ENCODE measurements around the gene LIPM. TPM values are rescaled to one million over a fixed set of nuclear protein-coding genes. Genes with fewer than 3 reads are reported as not detected.
"Not testable (repeated sequence)": the region's sequence is repeated elsewhere in the genome, so short reads cannot be mapped to it uniquely, and the experiment has no call there.

Gene LIPM
- total RNA-seq, 1 donor from 2014 or later = not detected

DNA sequence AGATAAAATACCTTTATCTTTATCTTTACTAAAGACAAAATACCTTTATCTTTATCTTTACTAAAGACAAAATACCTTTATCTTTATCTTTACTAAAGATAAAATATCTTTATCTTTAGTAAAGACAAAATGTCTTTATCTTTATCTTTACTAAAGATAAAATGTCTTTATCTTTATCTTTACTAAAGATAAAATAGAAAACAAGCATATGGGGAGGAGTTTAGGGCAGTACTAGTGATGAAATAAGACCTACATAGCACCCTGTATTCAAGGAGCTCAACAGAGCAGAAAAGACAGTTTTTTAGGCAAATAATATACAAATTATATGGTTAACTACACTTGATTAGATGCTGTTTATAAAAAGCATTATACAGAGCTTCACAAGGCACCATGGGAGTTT is 29.8 kb downstream of the LIPM start:
- TF ChIP-seq, protein P1, sequence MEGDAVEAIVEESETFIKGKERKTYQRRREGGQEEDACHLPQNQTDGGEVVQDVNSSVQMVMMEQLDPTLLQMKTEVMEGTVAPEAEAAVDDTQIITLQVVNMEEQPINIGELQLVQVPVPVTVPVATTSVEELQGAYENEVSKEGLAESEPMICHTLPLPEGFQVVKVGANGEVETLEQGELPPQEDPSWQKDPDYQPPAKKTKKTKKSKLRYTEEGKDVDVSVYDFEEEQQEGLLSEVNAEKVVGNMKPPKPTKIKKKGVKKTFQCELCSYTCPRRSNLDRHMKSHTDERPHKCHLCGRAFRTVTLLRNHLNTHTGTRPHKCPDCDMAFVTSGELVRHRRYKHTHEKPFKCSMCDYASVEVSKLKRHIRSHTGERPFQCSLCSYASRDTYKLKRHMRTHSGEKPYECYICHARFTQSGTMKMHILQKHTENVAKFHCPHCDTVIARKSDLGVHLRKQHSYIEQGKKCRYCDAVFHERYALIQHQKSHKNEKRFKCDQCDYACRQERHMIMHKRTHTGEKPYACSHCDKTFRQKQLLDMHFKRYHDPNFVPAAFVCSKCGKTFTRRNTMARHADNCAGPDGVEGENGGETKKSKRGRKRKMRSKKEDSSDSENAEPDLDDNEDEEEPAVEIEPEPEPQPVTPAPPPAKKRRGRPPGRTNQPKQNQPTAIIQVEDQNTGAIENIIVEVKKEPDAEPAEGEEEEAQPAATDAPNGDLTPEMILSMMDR (IDR thresholded peaks at IDR 0.05) = no peak
- H3K27ac Mint-ChIP-seq (ENCODE audit: unreplicated experiment) = no peak overlapping the region
- no peaks in the 10 kb centered on the region for H3K4me1 Mint-ChIP-seq (ENCODE audit: low read depth)
- H3K9me3 Mint-ChIP-seq (ENCODE audit: low read depth) = no peaks in the 10 kb centered on the region
- DNase-seq (ENCODE audit: low spot score) = no peak
- no peak overlapping the region for H3K4me3 Mint-ChIP-seq (ENCODE audit: unreplicated experiment)
- no peaks in the 10 kb centered on the region for H3K36me3 Mint-ChIP-seq (ENCODE audit: low read depth)
- H3K27me3 Mint-ChIP-seq (ENCODE audit: low read depth) = peaks cover 24% of the 10 kb centered on the region

DNA sequence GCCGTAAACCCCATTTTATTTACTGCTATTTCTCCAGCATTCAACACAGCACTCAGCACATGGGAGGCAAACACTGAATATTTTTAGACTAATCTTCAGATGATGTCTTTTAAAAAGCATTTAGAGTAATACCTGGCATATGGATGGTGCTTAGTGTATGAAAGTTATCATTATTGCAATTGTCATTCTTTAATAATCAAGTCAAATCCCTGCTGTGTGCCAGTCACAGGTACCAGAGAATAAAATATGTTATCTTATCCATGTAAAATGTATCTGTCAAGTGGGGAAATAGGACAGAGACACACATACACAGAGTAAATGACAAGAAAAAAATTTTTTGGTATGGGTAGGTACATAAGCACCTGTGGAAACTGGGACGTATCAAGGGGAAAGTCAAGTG is 30.6 kb downstream of the LIPM start:
- Mint-ChIP-seq H3K4me3 (ENCODE audit: unreplicated experiment) (no peak overlapping the region), H3K27ac (ENCODE audit: unreplicated experiment) (no peak overlapping the region), H3K36me3 (ENCODE audit: low read depth) (no peaks in the 10 kb centered on the region), H3K27me3 (ENCODE audit: low read depth) (peaks cover 24% of the 10 kb centered on the region), H3K9me3 (ENCODE audit: low read depth) (no peaks in the 10 kb centered on the region), H3K4me1 (ENCODE audit: low read depth) (no peaks in the 10 kb centered on the region)
- TF ChIP-seq, protein P1 (IDR thresholded peaks at IDR 0.05) = no peak
- DNase-seq (ENCODE audit: low spot score) = no peak

DNA sequence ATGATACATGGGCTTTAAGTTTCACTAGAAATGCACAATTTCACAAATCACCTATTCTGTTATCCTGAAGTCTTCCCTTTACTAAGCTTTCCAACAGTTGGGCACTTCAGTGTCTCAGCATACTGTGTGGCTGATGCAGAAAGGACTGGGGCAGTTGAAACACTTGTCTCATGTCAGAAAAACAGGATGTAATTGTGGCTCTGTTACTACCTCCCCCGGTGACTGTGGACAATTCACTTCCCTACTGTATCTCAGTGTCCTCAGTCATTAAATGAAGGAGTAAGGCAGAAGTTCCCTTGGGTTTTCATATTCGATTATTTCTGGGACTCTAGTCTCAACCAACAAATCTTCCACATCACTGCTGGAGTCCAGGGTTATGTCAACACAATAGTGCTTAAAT is 31.2 kb downstream of the LIPM start:
- no peak for DNase-seq (ENCODE audit: low spot score)
- TF ChIP-seq, protein P1 (IDR thresholded peaks at IDR 0.05) = no peak
- Mint-ChIP-seq H3K9me3 (ENCODE audit: low read depth) (no peaks in the 10 kb centered on the region), H3K4me3 (ENCODE audit: unreplicated experiment) (no peak overlapping the region), H3K27me3 (ENCODE audit: low read depth) (peaks cover 19% of the 10 kb centered on the region), H3K36me3 (ENCODE audit: low read depth) (no peaks in the 10 kb centered on the region), H3K27ac (ENCODE audit: unreplicated experiment) (no peak overlapping the region), H3K4me1 (ENCODE audit: low read depth) (no peaks in the 10 kb centered on the region)

DNA sequence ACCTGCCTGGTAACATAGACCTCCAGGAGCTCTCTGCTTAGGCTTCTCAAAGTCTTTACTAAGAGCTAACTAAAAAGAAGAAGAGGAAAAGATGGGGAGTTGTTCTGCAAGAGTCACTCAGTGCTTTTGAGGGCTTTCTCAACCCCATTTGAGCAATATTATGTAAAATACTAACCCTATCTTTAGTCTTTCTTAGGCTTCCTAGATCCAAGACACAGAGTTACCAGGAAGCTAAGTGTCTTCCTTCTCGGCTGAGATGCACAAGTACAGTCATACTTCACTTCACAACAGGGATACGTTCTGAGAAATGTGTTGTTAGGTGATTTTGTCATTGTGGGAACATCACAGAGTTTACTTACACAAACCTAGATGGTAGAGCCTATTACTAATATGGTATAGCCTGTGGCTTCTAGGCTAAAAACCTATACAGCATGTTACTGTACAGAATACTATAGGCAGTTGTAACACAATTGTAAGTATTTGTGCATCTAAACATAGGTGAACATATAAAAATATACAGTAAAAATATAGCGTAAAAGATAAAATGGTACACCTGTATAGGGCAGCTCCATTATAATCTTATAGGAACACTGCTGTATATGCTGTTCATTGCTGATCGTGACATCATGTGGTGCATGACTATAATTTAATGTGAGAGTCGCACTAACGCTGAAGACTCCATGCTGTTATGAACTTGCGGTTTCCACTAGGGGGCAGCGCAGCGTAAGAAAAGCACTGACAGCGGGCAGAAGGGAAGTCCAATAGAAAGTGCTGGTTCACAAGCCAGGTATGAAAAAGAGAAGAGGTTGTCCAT is 32.8 kb downstream of the LIPM start:
- no peak overlapping the region for H3K4me3 Mint-ChIP-seq (ENCODE audit: unreplicated experiment)
- DNase-seq (ENCODE audit: low spot score) = no peak
- H3K27ac Mint-ChIP-seq (ENCODE audit: unreplicated experiment) = no peak overlapping the region
- H3K36me3 Mint-ChIP-seq (ENCODE audit: low read depth) = no peaks in the 10 kb centered on the region
- TF ChIP-seq, protein P1 (IDR thresholded peaks at IDR 0.05) = peak; percentile 97
- peaks cover 18% of the 10 kb centered on the region for H3K27me3 Mint-ChIP-seq (ENCODE audit: low read depth)
- H3K4me1 Mint-ChIP-seq (ENCODE audit: low read depth) = no peaks in the 10 kb centered on the region
- H3K9me3 Mint-ChIP-seq (ENCODE audit: low read depth) = no peaks in the 10 kb centered on the region

DNA sequence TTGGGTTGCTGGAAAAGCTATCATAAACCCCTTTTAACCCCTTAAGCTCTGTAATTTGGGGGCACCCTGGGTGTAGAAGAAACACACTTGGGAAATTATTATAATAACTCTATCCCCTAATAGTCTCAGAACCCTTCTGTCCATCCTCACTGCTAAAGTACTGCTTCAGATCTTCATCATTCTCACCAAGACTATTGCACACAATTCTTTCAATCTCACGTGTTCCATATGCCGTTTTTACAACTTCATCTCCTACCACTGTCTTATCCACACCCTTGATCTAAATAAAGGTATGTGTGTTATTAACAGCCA is 33.3 kb downstream of the LIPM start:
- H3K4me1 Mint-ChIP-seq (ENCODE audit: low read depth) = no peaks in the 10 kb centered on the region

DNA sequence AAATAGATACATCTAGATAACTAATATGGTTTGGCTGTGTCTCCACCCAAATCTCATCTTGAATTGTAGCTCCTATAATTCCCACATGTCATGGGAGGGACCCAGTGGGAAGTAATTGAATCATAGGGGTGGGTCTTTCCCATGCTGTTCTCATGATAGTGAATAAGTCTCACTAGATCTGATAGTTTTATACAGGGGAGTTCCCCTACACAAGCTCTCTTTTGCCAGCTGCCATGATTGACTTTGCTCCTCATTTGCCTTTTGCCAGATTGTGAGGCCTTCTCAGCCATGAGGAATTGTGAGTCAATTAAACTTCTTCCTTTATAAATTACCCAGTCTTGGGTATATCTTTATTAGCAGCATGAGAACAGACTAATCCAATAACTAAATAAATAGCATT is 35.1 kb downstream of the LIPM start:
- H3K4me3 Mint-ChIP-seq (ENCODE audit: unreplicated experiment); H3K27me3 Mint-ChIP-seq (ENCODE audit: low read depth): not testable (repeated sequence)

More for the DNA sequence above, 33.3 kb downstream of the LIPM start:
- peaks cover 15% of the 10 kb centered on the region for H3K27me3 Mint-ChIP-seq (ENCODE audit: low read depth)
- DNase-seq (ENCODE audit: low spot score) = no peak
- no peaks in the 10 kb centered on the region for H3K36me3 Mint-ChIP-seq (ENCODE audit: low read depth)
- H3K9me3 Mint-ChIP-seq (ENCODE audit: low read depth) = no peaks in the 10 kb centered on the region
- H3K27ac Mint-ChIP-seq (ENCODE audit: unreplicated experiment) = no peak overlapping the region
- TF ChIP-seq, protein P1 (IDR thresholded peaks at IDR 0.05) = peak; percentile 51
- no peak overlapping the region for H3K4me3 Mint-ChIP-seq (ENCODE audit: unreplicated experiment)

More for the DNA sequence above, 35.1 kb downstream of the LIPM start:
- not testable (repeated sequence) for H3K36me3 Mint-ChIP-seq (ENCODE audit: low read depth); H3K9me3 Mint-ChIP-seq (ENCODE audit: low read depth); H3K27ac Mint-ChIP-seq (ENCODE audit: unreplicated experiment); DNase-seq (ENCODE audit: low spot score); H3K4me1 Mint-ChIP-seq (ENCODE audit: low read depth)
